ENCODE data around the gene IFIT2. TPM values are rescaled to one million over a fixed set of nuclear protein-coding genes. Genes with fewer than 3 reads are reported as not detected.

The IFIT2 gene
- total RNA-seq, 1 donor from 2014 or later, result 3.8 TPM

Other genes starting within 250 kb of the IFIT2 start
- 4.8 TPM for gene CH25H, start 94.7 kb upstream of the IFIT2 start, total RNA-seq
- gene LIPA, start 50.3 kb upstream of the IFIT2 start, total RNA-seq, result 210 TPM
- gene IFIT3, start 26.0 kb downstream of the IFIT2 start, total RNA-seq, result 24.2 TPM
- not detected for gene IFIT1B, start 76.0 kb downstream of the IFIT2 start, total RNA-seq
- gene IFIT1, start 90.6 kb downstream of the IFIT2 start, total RNA-seq, result 14.5 TPM
- gene IFIT5, start 112.5 kb downstream of the IFIT2 start, total RNA-seq, result 18.3 TPM
- 0.22 TPM for gene SLC16A12, start 233.5 kb downstream of the IFIT2 start, total RNA-seq